Spleen (tissue), 7 donors: ENCODE data around the gene CELA2A.

ENCODE experiments used
- CTCF ChIP-seq, 11 experiments: fragments of 200-600 bp in 7 of 11; fragments of 450-650 bp in 4 of 11; sonication (generic) in 4 of 11; IDR thresholded peaks in 8 of 11; conservative IDR thresholded peaks in 3 of 11; 1 replicate in 7 of 11; 2 replicates in 4 of 11; pipeline versions ENCODE4 v1.4.0 to v1.8.0; 2016 to 2021; ENCODE audit warnings: antibody characterized with exemption in 11 of 11, inconsistent platforms in 4 of 11, mild to moderate bottlenecking in 1 of 11
- POLR2A ChIP-seq, 3 donors: fragments of 450-650 bp; IDR thresholded peaks; one replicate each; pipeline ENCODE4 v1.5.1; 2017; ENCODE audit warnings: antibody characterized with exemption in 3 of 3, mild to moderate bottlenecking in 1 of 3
- POLR2AphosphoS5 ChIP-seq, 3 donors: sonication (generic); formaldehyde crosslinking; IDR thresholded peaks; one replicate each; pipeline ENCODE4 v1.5.1; 2017; ENCODE audit warnings: antibody characterized with exemption in 3 of 3
- donor health status: DM: no; HTN: no; CAD: no; lungs with moderate emphysema.
- donor health status: DM: no; HTN: no; CAD: no.
- donor health status: DM: no; HTN: no; CAD: no.

GRCh38 chr1:15483971-15484370 lies 27.4 kb downstream of the CELA2A start:
- TF ChIP-seq CTCF (IDR thresholded peaks at IDR 0.05 in 8 of 11, conservative IDR thresholded peaks at IDR 0.05 in 3 of 11) = no peak
- TF ChIP-seq POLR2AphosphoS5 (IDR thresholded peaks at IDR 0.05) = no peak
- TF ChIP-seq POLR2A (IDR thresholded peaks at IDR 0.05) = no peak
